Endothelial cell of umbilical vein (primary cell): ENCODE measurements around the gene SLC12A2. TPM values are rescaled to one million over a fixed set of nuclear protein-coding genes. Genes with fewer than 3 reads are reported as not detected.

Experiments used
- BruUV-seq: library from RNA; stranded (reverse); fragments of 400-500 nt; replicated peaks from 2 replicates; lab custom pipeline; 2021; lab: Mats Ljungman, UMichigan
- CTCF ChIA-PET: fragments of 300-600, 350-600 bp; sonication (Branson Sonifier 250); formaldehyde crosslinking; loops from one replicate; lab custom pipeline; 2021; ENCODE audit warnings: antibody characterized with exemption, inconsistent platforms; lab: Charles Lee
- POLR2A ChIA-PET: fragments of 300-600, 350-600 bp; sonication (Branson Sonifier 250); formaldehyde crosslinking; loops from one replicate; lab custom pipeline; 2021; ENCODE audit warnings: antibody characterized with exemption, inconsistent platforms; lab: Charles Lee
- DNase-seq: peaks from one replicate; pipeline ENCODE4 v3.0.0-alpha.2; 2011; ENCODE audit warnings: low read depth, low spot score
- FAIRE-seq: peaks from 2 replicates; lab custom pipeline; 2011; peaks lifted over from hg19 to GRCh38; lab: Jason Lieb, UNC
- H2AFZ ChIP-seq: 2 replicates; pipeline ENCODE4 v1.6.0; 2012; ENCODE audit warnings: low read depth, low read length, control low read depth, inconsistent platforms
- H3K27ac ChIP-seq: 2 replicates; pipeline ENCODE4 v1.5.1; 2011; ENCODE audit warnings: low read depth, mild to moderate bottlenecking, control low read depth, low read length, moderate library complexity; ENCODE audit not compliant: insufficient read depth
- H3K27me3 ChIP-seq, 2 experiments: 2 replicates each; pipeline versions ENCODE4 v1.6.0 to v1.6.1; 2011; ENCODE audit warnings: low read length in 2 of 2, mixed read lengths in 1 of 2; ENCODE audit not compliant: control insufficient read depth in 2 of 2, insufficient read depth in 2 of 2
- H3K36me3 ChIP-seq, 2 experiments: 2 replicates in 1 of 2; 3 replicates in 1 of 2; pipeline ENCODE4 v1.5.1; 2011; ENCODE audit warnings: low read length in 2 of 2, mild to moderate bottlenecking in 1 of 2, moderate library complexity in 1 of 2; ENCODE audit not compliant: control insufficient read depth in 2 of 2, insufficient read depth in 2 of 2; ENCODE audit errors: extremely low read depth in 1 of 2
- H3K4me1 ChIP-seq: 3 replicates; pipeline ENCODE4 v1.5.1; 2011; ENCODE audit warnings: mild to moderate bottlenecking, low read length; ENCODE audit not compliant: control insufficient read depth, insufficient read depth; ENCODE audit errors: extremely low read depth
- H3K4me2 ChIP-seq: 2 replicates; pipeline ENCODE4 v1.6.1; 2011; ENCODE audit warnings: low read length, control low read depth, mixed read lengths; ENCODE audit not compliant: insufficient read depth
- H3K4me3 ChIP-seq, 3 experiments: fragments of 200-600 bp in 1 of 3; sonication (generic), shearing (Covaris generic) in 1 of 3; replicated peaks in 1 of 3; 2 replicates each; pipeline ENCODE4 v1.5.1; 2011 to 2016; ENCODE audit warnings: control low read depth in 3 of 3, low read length in 3 of 3, mild to moderate bottlenecking in 2 of 3, inconsistent platforms in 1 of 3, low read depth in 1 of 3, moderate library complexity in 1 of 3; ENCODE audit not compliant: insufficient read depth in 1 of 3
- H3K79me2 ChIP-seq: 2 replicates; pipeline ENCODE4 v1.6.0; 2012; ENCODE audit warnings: low read length, inconsistent platforms; ENCODE audit not compliant: control insufficient read depth, insufficient read depth
- H3K9ac ChIP-seq: replicated peaks from 2 replicates; pipeline ENCODE3; 2011; ENCODE audit warnings: low read length, control low read depth; ENCODE audit not compliant: insufficient read depth; ENCODE audit errors: extremely low read depth
- H3K9me1 ChIP-seq: replicated peaks from 3 replicates; pipeline ENCODE4 v1.6.0; 2011; ENCODE audit warnings: mild to moderate bottlenecking, low read length; ENCODE audit not compliant: control insufficient read depth, insufficient read depth; ENCODE audit errors: extremely low read depth
- H3K9me3 ChIP-seq: replicated peaks from 2 replicates; pipeline ENCODE4 v1.5.1; 2012; ENCODE audit warnings: low read length, inconsistent platforms; ENCODE audit not compliant: control insufficient read depth, insufficient read depth
- H4K20me1 ChIP-seq: replicated peaks from 2 replicates; pipeline ENCODE3; 2011; ENCODE audit warnings: mild to moderate bottlenecking, low read length; ENCODE audit not compliant: control insufficient read depth, insufficient read depth; ENCODE audit errors: extremely low read depth
- EZH2 ChIP-seq: IDR thresholded peaks from 2 replicates; pipeline ENCODE4 v1.6.1; 2012; ENCODE audit warnings: borderline replicate concordance, low read depth, mild to moderate bottlenecking, moderate library complexity, low read length, inconsistent platforms; ENCODE audit not compliant: severe bottlenecking
- FOS ChIP-seq: IDR thresholded peaks from 2 replicates; pipeline ENCODE4 v1.6.1; 2011; ENCODE audit warnings: mild to moderate bottlenecking, low read length, moderate library complexity, borderline replicate concordance; ENCODE audit not compliant: insufficient read depth
- GATA2 ChIP-seq: IDR thresholded peaks from 2 replicates; pipeline ENCODE4 v1.7.0; 2011; ENCODE audit warnings: low read depth, mild to moderate bottlenecking, moderate library complexity, mixed read lengths, low read length; ENCODE audit not compliant: insufficient read length, insufficient read depth
- JUN ChIP-seq: IDR thresholded peaks from 2 replicates; pipeline ENCODE4 v1.6.1; 2011; ENCODE audit warnings: borderline replicate concordance, low read depth; ENCODE audit not compliant: insufficient read length, insufficient read depth
- MYC ChIP-seq: IDR thresholded peaks from one replicate; pipeline ENCODE4 v1.6.1; 2011; ENCODE audit warnings: mild to moderate bottlenecking, low read depth, low read length
- POLR2A ChIP-seq: IDR thresholded peaks from 2 replicates; pipeline ENCODE4 v1.6.1; 2012; ENCODE audit warnings: low read depth, mild to moderate bottlenecking, control low read depth, low read length
- POLR2AphosphoS5 ChIP-seq: IDR thresholded peaks from 2 replicates; pipeline ENCODE4 v1.6.1; 2012; ENCODE audit warnings: low read depth, mild to moderate bottlenecking, control low read depth, low read length, moderate library complexity; ENCODE audit not compliant: insufficient read depth
- dilution Hi-C: fragments of 300-500 bp; cut with MboI; formaldehyde crosslinking; loops from one replicate; pipeline ENCODE4 v1.15.0; 2019; ENCODE audit warnings: low sequenced_read_pairs; ENCODE audit not compliant: extremely low pct_ligation_motif_present
- intact Hi-C: fragments of 100-400 bp; cut with micrococcal nuclease; formaldehyde crosslinking; loops from one replicate; pipeline ENCODE4 v1.10.0; 2022
- polyA plus RNA-seq, 4 experiments: library from polyadenylated mRNA; depleted of rRNA in 3 of 4; stranded (reverse) in 3 of 4; unstranded in 1 of 4; fragments of >200 nt; gene quantifications; 2 replicates each; pipeline versions ENCODE4 v1.2.1 to v1.2.3, GENCODE V29; 2011 to 2012; ENCODE audit warnings: missing spikeins in 1 of 4
- total RNA-seq: library from RNA; stranded (reverse); gene quantifications from 2 replicates; pipeline ENCODE4 v1.2.3, GENCODE V29; 2021
- TF ChIP-seq, protein P1 (sequence below), 2 donors: IDR thresholded peaks; 1 replicate in 1 of 2; 2 replicates in 1 of 2; pipeline ENCODE4 v1.5.1; 2011; ENCODE audit warnings: low read length in 2 of 2, mild to moderate bottlenecking in 2 of 2, moderate library complexity in 2 of 2, control low read depth in 1 of 2, inconsistent platforms in 1 of 2, low read depth in 1 of 2; ENCODE audit not compliant: insufficient read depth in 1 of 2; ENCODE audit errors: extremely low read depth in 1 of 2
- TF ChIP-seq, protein P2 (sequence below): IDR thresholded peaks from 2 replicates; pipeline ENCODE4 v1.6.1; 2011; ENCODE audit not compliant: insufficient read depth, insufficient read length

Gene SLC12A2
- total and polyA plus RNA-seq, 2 donors (not counting 3 experiments of a cell fraction or from before 2014, with no cell fraction given), result 11.0 to 59.5 TPM

DNA sequence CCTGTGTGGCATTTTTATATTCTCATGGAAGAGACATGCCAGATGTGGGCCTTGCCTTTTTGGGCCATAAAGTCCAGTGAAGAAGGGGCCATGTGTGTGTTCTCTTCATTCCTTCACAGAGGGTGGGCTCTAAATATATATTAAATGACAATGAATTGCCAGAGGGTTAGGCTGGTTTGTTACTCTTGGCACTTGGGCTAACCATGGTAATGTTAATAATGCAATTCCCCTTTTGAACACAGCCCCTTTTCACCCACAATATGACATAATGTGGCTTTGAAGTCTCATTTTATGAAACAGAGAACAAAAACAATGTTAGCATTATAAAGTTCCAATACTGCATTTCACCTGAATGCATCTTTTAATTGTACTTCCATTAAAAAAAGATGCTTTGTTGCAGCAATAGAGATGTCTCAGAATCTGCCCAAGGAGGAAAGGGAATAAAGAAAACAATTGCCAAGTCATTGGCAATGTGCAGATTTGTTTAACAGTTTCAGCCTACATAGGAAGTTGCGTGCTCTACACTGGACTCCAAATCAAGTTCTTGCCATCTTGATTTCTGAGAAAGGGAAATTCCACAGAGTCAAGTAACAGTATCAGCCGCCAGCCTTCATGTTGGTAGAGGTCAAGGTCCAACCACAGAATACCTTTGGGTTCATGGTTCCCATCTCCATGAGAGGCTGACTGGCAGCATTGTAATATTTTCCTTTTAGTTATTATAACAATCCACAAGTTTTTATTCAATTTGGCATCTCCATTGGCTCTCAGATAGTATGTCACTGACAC lies 141.9 kb downstream of the SLC12A2 start:
- BruUV-seq, result no TSS peak
- CTCF ChIA-PET, result interaction anchor here (1.1 kb wide), 1 partner anchor 273 kb away, joined by 6 read pairs; no protein-coding TSS in a partner anchor
- Histone ChIP-seq H3K79me2 (no peaks in the 10 kb centered on the region), H3K9me3 (no peaks in the 10 kb centered on the region), H2AFZ (no peak overlapping the region), H4K20me1 (no peaks in the 10 kb centered on the region), H3K4me1 (no peaks in the 10 kb centered on the region), H3K4me3 (no peak overlapping the region), H3K9ac (no peak overlapping the region), H3K27ac (no peak overlapping the region), H3K9me1 (no peaks in the 10 kb centered on the region), H3K4me2 (no peak overlapping the region), H3K27me3 (peaks cover 0 to 2% of the 10 kb centered on the region in 2 experiments), H3K36me3 (no peaks in the 10 kb centered on the region)
- dilution Hi-C loops, result no loop called here
- POLR2A ChIA-PET, result no interaction called here
- FAIRE-seq, result no peak
- intact Hi-C loops, result no loop called here
- TF ChIP-seq POLR2AphosphoS5 (no peak), GATA2 (no peak), FOS (no peak), MYC (no peak), POLR2A (no peak), EZH2 (no peak), JUN (no peak)
- TF ChIP-seq, protein P1, sequence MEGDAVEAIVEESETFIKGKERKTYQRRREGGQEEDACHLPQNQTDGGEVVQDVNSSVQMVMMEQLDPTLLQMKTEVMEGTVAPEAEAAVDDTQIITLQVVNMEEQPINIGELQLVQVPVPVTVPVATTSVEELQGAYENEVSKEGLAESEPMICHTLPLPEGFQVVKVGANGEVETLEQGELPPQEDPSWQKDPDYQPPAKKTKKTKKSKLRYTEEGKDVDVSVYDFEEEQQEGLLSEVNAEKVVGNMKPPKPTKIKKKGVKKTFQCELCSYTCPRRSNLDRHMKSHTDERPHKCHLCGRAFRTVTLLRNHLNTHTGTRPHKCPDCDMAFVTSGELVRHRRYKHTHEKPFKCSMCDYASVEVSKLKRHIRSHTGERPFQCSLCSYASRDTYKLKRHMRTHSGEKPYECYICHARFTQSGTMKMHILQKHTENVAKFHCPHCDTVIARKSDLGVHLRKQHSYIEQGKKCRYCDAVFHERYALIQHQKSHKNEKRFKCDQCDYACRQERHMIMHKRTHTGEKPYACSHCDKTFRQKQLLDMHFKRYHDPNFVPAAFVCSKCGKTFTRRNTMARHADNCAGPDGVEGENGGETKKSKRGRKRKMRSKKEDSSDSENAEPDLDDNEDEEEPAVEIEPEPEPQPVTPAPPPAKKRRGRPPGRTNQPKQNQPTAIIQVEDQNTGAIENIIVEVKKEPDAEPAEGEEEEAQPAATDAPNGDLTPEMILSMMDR (IDR thresholded peaks at IDR 0.05; ENCODE audit: extremely low read depth in 1 of 2, insufficient read depth in 1 of 2, low read depth in 1 of 2, low read length in 2 of 2), result no peak
- TF ChIP-seq, protein P2, sequence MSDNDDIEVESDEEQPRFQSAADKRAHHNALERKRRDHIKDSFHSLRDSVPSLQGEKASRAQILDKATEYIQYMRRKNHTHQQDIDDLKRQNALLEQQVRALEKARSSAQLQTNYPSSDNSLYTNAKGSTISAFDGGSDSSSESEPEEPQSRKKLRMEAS, result no peak
- DNase-seq, result no peak
